Measurements from ENCODE around the gene EPS8L1.

DNA sequence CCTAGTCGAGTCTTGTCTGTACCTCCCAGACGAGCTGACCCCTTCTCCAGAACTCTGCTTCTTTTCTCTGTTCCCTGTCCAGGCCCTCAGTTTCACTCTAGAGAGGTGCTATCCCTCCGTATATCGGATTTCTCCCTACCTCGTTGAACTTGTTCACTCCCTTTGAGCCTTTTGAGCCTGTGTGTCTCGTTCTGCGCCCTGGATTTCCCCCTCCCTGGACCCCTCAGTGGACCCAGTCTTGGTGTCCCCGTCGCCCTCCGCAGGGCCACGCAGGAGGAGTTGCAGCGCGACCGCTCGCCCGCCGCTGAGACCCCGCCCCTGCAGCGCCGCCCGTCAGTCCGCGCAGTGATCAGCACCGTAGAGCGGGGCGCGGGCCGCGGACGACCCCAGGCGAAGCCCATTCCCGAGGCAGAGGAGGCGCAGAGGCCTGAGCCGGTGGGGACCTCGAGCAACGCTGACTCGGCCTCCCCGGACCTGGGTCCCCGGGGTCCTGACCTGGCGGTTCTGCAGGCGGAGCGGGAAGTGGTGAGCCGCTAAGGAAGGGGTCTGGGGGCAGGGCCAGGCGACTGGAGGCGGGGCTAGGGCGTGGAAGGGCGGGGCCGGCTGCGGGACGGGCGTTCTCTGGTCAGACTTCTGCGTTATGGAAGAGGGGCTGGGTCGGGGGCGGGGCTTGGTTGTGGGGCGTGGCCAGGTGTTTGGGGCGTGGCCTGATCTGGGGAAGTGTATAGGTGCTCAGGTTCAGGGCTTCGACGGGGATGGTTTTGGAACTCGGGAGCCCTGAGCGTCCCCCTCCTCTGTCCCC lies 5.5 kb downstream of the EPS8L1 start:
- TF ChIP-seq, protein P1, sequence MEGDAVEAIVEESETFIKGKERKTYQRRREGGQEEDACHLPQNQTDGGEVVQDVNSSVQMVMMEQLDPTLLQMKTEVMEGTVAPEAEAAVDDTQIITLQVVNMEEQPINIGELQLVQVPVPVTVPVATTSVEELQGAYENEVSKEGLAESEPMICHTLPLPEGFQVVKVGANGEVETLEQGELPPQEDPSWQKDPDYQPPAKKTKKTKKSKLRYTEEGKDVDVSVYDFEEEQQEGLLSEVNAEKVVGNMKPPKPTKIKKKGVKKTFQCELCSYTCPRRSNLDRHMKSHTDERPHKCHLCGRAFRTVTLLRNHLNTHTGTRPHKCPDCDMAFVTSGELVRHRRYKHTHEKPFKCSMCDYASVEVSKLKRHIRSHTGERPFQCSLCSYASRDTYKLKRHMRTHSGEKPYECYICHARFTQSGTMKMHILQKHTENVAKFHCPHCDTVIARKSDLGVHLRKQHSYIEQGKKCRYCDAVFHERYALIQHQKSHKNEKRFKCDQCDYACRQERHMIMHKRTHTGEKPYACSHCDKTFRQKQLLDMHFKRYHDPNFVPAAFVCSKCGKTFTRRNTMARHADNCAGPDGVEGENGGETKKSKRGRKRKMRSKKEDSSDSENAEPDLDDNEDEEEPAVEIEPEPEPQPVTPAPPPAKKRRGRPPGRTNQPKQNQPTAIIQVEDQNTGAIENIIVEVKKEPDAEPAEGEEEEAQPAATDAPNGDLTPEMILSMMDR (IDR thresholded peaks at IDR 0.05): no peak
- TF ChIP-seq EP300 (IDR thresholded peaks at IDR 0.05; ENCODE audit: low read depth): no peak
